ENCODE results near the gene STAT6. TPM values are rescaled to one million over a fixed set of nuclear protein-coding genes. Genes with fewer than 3 reads are reported as not detected.

Gene STAT6
- total RNA-seq, 1 experiment from 2014 or later, result 44.4 TPM

DNA sequence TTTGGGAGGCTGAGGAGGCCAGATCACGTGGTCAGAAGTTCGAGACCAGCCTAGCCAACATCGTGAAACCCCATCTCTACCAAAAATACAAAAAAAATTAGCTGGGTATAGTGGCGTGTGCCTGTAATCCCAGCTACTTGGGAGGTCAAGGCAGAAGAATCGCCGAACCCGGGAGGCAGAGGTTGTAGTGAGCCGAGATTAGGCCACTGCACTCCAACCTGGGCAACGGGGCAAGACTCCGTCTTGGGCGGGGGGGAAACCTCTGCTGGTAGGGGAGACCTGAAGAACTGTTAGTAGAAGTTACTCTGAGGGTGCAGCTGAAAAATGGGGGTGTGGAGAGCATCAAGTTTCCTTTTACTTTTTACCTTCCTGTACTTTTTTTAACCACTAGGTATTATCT lies 14.9 kb upstream of the STAT6 start:
- H3K27ac ChIP-seq (ENCODE audit: insufficient read length, low read depth, low read length), result no peak overlapping the region
- H3K27me3 ChIP-seq (ENCODE audit: insufficient read depth, low read length), result no peaks in the 10 kb centered on the region
- no peak overlapping the region for H2BK5ac ChIP-seq (ENCODE audit: insufficient read length, low read length)
- H2AFZ ChIP-seq (ENCODE audit: low read length), result no peak overlapping the region
- H2BK15ac ChIP-seq (ENCODE audit: low read depth, low read length), result no peak overlapping the region
- peaks cover 7 to 10% (median 9%) of the 10 kb centered on the region in 3 experiments for H3K36me3 Mint-ChIP-seq (ENCODE audit: insufficient read depth in 1 of 3, low read depth in 3 of 3)
- peaks cover 8% of the 10 kb centered on the region for H3K4me1 ChIP-seq (ENCODE audit: insufficient read depth, low read length)
- no peak overlapping the region for H2BK20ac ChIP-seq (ENCODE audit: low read depth, low read length, poor library complexity, severe bottlenecking)
- no peak overlapping the region for H3T11ph ChIP-seq (ENCODE audit: low read length)
- no peak overlapping the region for H3K4me3 Mint-ChIP-seq
- no peaks in the 10 kb centered on the region; the same call in 1 of the 2 replicates for H3K27me3 Mint-ChIP-seq (ENCODE audit: low read depth)
- H3K79me2 ChIP-seq (ENCODE audit: insufficient read depth, low read length), result peaks cover 9% of the 10 kb centered on the region; the same call in 1 of the 2 replicates
- H4K5ac ChIP-seq (ENCODE audit: insufficient read length, low read depth, low read length), result no peak overlapping the region
- no peak overlapping the region for H3K56ac ChIP-seq (ENCODE audit: insufficient read length, low read depth, low read length)
- H3K79me1 ChIP-seq (ENCODE audit: insufficient read depth, low read depth, low read length, poor library complexity, severe bottlenecking), result peaks cover 5% of the 10 kb centered on the region
- no peak for DNase-seq
- no CpG with 5 or more reads among the region's 11 CpGs for WGBS (ENCODE audit: extremely low coverage, insufficient read length, low lambda C conversion rate)
- no peak overlapping the region for H3K18ac ChIP-seq (ENCODE audit: insufficient read length, low read depth, low read length)
- no peaks in the 10 kb centered on the region for H4K20me1 ChIP-seq (ENCODE audit: control insufficient read depth, insufficient read depth, insufficient read length)
- no peak overlapping the region for H4K8ac ChIP-seq (replicated peaks; ENCODE audit: insufficient read length, low read depth, low read length)
- H3K27ac Mint-ChIP-seq, result no peak overlapping the region; a peak in 1 of 7 replicates
- H3K9me3 ChIP-seq (ENCODE audit: control insufficient read depth, low read depth, low read length), result no peaks in the 10 kb centered on the region
- H3K9me3 Mint-ChIP-seq, result peaks cover 3 to 7% of the 10 kb centered on the region in 2 experiments; a peak in 3 of 5 replicates
- peaks cover 27 to 36% of the 10 kb centered on the region in 2 experiments for H3K4me1 Mint-ChIP-seq
- no peak overlapping the region for H3K9ac ChIP-seq (ENCODE audit: extremely low read depth, insufficient read length, low read length)
- no peak overlapping the region for H3K23ac ChIP-seq (ENCODE audit: insufficient read length, low read depth, low read length)
- H3K4ac ChIP-seq (ENCODE audit: low read depth, low read length), result no peak overlapping the region
- H2BK12ac ChIP-seq (ENCODE audit: insufficient read length, low read depth, low read length), result no peak overlapping the region
- no peak overlapping the region for H3K14ac ChIP-seq (ENCODE audit: insufficient read depth, low read length)
- no peak overlapping the region for H2AK5ac ChIP-seq (ENCODE audit: insufficient read length, low read length)
- H4K91ac ChIP-seq (ENCODE audit: insufficient read length, low read depth, low read length), result no peak overlapping the region
- no peak overlapping the region for H3K4me2 ChIP-seq (ENCODE audit: insufficient read depth, insufficient read length, low read length)
- TF ChIP-seq, protein P1, sequence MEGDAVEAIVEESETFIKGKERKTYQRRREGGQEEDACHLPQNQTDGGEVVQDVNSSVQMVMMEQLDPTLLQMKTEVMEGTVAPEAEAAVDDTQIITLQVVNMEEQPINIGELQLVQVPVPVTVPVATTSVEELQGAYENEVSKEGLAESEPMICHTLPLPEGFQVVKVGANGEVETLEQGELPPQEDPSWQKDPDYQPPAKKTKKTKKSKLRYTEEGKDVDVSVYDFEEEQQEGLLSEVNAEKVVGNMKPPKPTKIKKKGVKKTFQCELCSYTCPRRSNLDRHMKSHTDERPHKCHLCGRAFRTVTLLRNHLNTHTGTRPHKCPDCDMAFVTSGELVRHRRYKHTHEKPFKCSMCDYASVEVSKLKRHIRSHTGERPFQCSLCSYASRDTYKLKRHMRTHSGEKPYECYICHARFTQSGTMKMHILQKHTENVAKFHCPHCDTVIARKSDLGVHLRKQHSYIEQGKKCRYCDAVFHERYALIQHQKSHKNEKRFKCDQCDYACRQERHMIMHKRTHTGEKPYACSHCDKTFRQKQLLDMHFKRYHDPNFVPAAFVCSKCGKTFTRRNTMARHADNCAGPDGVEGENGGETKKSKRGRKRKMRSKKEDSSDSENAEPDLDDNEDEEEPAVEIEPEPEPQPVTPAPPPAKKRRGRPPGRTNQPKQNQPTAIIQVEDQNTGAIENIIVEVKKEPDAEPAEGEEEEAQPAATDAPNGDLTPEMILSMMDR (conservative IDR thresholded peaks at IDR 0.05), result no peak
- peaks cover 4% of the 10 kb centered on the region for H3K23me2 ChIP-seq (ENCODE audit: insufficient read length, low read depth, low read length, poor library complexity, severe bottlenecking)
- no peak overlapping the region for H2BK120ac ChIP-seq (ENCODE audit: low read depth, low read length, poor library complexity, severe bottlenecking)
